ENCODE measurements around the gene ATP6V1G2.
"Not testable (repeated sequence)": the region's sequence is repeated elsewhere in the genome, so short reads cannot be mapped to it uniquely, and the experiment has no call there.

DNA sequence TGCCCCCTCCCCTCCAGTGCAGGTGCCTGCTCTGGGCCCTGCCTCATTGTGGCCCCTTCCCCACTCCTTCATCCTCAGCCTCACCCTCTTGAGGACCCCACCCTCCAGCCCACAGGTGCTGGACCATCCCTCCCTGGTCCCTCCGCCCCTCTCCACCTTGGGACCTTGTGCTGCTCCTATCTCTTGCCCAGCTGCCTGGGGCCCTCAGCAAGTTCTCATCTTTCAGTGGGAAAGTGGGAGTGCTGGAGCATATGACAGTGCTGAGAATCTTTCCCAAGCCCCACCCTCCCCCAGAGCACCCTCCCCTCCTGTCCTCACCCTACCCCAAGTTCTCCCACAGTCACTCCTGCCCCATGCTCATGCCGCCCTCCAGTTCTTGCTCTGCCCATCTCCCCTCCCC lies 46.8 kb downstream of the ATP6V1G2 start:
- TF ChIP-seq, protein P1, sequence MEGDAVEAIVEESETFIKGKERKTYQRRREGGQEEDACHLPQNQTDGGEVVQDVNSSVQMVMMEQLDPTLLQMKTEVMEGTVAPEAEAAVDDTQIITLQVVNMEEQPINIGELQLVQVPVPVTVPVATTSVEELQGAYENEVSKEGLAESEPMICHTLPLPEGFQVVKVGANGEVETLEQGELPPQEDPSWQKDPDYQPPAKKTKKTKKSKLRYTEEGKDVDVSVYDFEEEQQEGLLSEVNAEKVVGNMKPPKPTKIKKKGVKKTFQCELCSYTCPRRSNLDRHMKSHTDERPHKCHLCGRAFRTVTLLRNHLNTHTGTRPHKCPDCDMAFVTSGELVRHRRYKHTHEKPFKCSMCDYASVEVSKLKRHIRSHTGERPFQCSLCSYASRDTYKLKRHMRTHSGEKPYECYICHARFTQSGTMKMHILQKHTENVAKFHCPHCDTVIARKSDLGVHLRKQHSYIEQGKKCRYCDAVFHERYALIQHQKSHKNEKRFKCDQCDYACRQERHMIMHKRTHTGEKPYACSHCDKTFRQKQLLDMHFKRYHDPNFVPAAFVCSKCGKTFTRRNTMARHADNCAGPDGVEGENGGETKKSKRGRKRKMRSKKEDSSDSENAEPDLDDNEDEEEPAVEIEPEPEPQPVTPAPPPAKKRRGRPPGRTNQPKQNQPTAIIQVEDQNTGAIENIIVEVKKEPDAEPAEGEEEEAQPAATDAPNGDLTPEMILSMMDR (IDR thresholded peaks at IDR 0.05; ENCODE audit: insufficient read depth, low read length), result not testable (repeated sequence)
- TF ChIP-seq, protein P2, sequence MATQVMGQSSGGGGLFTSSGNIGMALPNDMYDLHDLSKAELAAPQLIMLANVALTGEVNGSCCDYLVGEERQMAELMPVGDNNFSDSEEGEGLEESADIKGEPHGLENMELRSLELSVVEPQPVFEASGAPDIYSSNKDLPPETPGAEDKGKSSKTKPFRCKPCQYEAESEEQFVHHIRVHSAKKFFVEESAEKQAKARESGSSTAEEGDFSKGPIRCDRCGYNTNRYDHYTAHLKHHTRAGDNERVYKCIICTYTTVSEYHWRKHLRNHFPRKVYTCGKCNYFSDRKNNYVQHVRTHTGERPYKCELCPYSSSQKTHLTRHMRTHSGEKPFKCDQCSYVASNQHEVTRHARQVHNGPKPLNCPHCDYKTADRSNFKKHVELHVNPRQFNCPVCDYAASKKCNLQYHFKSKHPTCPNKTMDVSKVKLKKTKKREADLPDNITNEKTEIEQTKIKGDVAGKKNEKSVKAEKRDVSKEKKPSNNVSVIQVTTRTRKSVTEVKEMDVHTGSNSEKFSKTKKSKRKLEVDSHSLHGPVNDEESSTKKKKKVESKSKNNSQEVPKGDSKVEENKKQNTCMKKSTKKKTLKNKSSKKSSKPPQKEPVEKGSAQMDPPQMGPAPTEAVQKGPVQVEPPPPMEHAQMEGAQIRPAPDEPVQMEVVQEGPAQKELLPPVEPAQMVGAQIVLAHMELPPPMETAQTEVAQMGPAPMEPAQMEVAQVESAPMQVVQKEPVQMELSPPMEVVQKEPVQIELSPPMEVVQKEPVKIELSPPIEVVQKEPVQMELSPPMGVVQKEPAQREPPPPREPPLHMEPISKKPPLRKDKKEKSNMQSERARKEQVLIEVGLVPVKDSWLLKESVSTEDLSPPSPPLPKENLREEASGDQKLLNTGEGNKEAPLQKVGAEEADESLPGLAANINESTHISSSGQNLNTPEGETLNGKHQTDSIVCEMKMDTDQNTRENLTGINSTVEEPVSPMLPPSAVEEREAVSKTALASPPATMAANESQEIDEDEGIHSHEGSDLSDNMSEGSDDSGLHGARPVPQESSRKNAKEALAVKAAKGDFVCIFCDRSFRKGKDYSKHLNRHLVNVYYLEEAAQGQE (IDR thresholded peaks at IDR 0.05; ENCODE audit: insufficient replicate concordance, low read depth), result not testable (repeated sequence)
- not testable (repeated sequence) for TF ChIP-seq GABPA (IDR thresholded peaks at IDR 0.05; ENCODE audit: low read depth)
